ENCODE measurements around the gene C5AR2. TPM values are rescaled to one million over a fixed set of nuclear protein-coding genes. Genes with fewer than 3 reads are reported as not detected.

C5AR2 gene
- total RNA-seq, 2 experiments from 2014 or later: 0.05 to 0.21 TPM

GRCh38 chr19:47310323-47310722 is 21.7 kb upstream of the C5AR2 start:
- Mint-ChIP-seq H3K9me3 (ENCODE audit: insufficient read depth) (no peaks in the 10 kb centered on the region), H3K27ac (no peak overlapping the region), H3K4me1 (ENCODE audit: low read depth) (peaks cover 1% of the 10 kb centered on the region), H3K27me3 (ENCODE audit: low read depth) (peaks cover 3% of the 10 kb centered on the region), H3K4me3 (no peak overlapping the region), H3K36me3 (ENCODE audit: low read depth) (no peaks in the 10 kb centered on the region)
- ChIA-PET CTCF (no interaction called here), POLR2A (no interaction called here)
- no peak for DNase-seq
- ATAC-seq: no peak

DNA sequence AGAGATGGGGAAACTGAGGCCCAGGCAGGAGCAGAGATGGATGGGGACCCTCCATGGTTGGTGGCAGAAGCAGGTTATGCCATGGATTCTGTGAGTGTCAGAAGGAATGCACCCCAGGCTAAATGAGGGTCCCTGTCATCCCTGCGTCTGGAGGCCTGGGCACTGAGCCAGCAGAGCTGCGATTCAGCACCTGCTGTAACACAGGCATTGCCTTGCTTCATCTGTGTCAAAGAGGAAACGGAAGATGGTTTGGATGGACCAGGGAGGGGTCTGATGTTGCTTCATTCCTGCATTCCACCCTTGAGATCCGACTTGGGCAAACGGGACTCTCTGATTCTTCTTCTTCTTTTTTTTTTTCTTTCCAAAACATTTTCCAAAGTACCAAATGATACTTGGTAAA is 21.2 kb upstream of the C5AR2 start:
- DNase-seq (no peak), ATAC-seq (no peak)
- H3K4me3 Mint-ChIP-seq: no peak overlapping the region
- ChIA-PET POLR2A (no interaction called here), CTCF (no interaction called here)
- H3K4me1 Mint-ChIP-seq (ENCODE audit: low read depth): no peaks in the 10 kb centered on the region
- H3K27ac Mint-ChIP-seq: no peak overlapping the region
- H3K27me3 Mint-ChIP-seq (ENCODE audit: low read depth): peaks cover 4% of the 10 kb centered on the region
- no peaks in the 10 kb centered on the region for H3K9me3 Mint-ChIP-seq (ENCODE audit: insufficient read depth)
- H3K36me3 Mint-ChIP-seq (ENCODE audit: low read depth): no peaks in the 10 kb centered on the region

DNA sequence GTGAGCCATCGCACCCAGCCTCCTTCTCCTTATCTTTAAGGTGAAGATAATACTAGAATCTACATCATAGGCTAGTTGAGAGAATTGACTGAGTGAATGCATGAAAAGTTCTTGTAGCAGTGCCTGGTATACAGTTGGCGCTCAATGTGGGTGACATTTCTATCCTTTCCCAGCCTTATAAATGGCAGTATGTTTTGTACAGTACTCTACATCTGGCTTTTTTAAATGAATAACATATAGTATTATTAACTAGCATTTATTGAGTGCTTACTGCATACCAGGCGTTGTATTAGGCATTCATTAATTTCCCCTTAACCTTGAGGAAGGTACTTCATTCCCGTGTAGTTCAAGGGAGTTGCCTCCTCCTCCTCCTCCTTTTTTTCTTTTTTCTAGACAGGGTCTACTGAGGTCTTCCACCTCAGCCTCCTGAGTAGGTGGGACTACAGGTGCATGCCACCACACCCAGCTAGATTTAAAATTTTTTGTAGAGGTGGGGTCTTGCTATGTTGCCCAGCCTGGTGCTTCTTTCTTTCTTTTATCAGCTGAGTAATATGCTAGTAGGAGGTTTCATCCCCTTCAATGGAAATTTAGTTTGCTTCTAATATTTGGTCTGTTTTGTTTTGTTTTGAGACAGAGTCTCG is 19.5 kb upstream of the C5AR2 start:
- H3K27ac Mint-ChIP-seq: no peak overlapping the region
- H3K27me3 Mint-ChIP-seq (ENCODE audit: low read depth): peaks cover 7% of the 10 kb centered on the region
- no peaks in the 10 kb centered on the region for H3K36me3 Mint-ChIP-seq (ENCODE audit: low read depth)
- DNase-seq: no peak
- POLR2A ChIA-PET: no interaction called here
- CTCF ChIA-PET: no interaction called here
- H3K4me1 Mint-ChIP-seq (ENCODE audit: low read depth): no peaks in the 10 kb centered on the region
- H3K4me3 Mint-ChIP-seq: no peak overlapping the region
- no peak for ATAC-seq
- H3K9me3 Mint-ChIP-seq (ENCODE audit: insufficient read depth): no peaks in the 10 kb centered on the region

DNA sequence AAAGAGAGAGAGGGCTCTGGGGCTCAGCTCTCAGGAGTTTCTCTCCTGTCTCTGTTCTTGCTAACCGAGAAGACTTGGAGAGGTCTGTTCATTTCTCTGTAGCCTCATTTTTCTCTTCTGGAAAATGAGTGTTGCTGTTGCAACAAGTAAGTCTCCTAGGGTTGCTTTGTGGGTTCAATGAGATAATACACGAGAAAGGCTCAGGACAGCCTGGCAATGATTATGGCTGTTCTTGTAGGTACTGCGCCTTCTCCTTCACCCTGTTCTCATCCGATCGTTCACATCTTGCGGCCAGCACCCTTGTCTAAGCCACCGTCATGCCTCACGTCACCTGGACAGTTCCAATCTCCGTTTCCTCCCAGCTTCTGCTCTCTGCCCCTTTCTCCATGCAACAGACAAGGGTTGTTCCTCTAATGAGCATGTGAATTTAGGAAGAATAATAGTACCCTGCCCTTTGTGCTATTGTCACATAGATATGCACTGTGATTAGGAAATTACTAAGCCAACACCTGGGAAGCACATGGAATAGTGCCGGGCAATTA is 18.1 kb upstream of the C5AR2 start:
- CTCF ChIA-PET: no interaction called here

DNA sequence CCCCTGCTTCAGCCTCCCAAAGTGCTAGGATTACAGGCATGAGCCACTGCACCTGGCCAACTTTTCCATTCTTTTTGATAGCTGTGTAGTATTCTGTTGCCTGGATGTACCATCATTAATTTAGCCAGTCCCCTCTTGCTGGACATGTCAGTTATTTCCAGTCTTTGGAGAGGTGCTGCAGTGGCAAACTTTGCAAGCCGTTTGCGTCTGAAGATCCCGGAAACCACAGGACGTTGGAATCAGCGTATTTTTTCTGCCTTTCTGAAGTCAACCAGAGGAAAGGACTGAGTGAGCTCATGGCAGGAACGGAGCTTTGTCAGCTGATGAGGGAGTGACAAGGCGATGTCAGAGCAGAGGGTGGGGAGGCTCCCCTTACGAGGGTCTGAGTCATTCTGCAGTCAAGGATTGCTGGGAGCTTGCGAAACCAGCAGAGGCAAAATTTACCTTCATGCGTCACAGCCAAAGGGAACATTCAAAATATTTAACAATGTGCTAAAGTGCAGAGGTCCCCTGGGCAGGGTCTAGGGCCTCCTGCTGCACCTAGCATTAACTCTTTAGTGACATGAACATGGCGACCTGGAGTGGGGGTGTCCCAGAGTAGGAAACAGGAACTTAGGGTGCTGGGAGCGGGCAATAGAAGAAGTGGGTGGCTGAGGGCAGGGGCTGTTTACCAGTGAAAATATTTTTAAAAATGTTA is 16.7 kb upstream of the C5AR2 start:
- ChIA-PET POLR2A (interaction anchor here (0.6 kb wide), 1 partner anchor 115 kb away, joined by 3 read pairs; no protein-coding TSS in a partner anchor), CTCF (interaction anchor here (2.3 kb wide), 1 partner anchor 34 kb away, joined by 10 read pairs; the partner anchor contains the start of gene DHX34)
- Mint-ChIP-seq H3K9me3 (ENCODE audit: insufficient read depth) (no peaks in the 10 kb centered on the region), H3K27me3 (ENCODE audit: low read depth) (peaks cover 7% of the 10 kb centered on the region), H3K36me3 (ENCODE audit: low read depth) (no peaks in the 10 kb centered on the region), H3K4me1 (ENCODE audit: low read depth) (no peaks in the 10 kb centered on the region), H3K4me3 (no peak overlapping the region), H3K27ac (no peak overlapping the region)
- DNase-seq (no peak), ATAC-seq (no peak)

More for the DNA sequence above, 18.1 kb upstream of the C5AR2 start:
- no peaks in the 10 kb centered on the region for H3K4me1 Mint-ChIP-seq (ENCODE audit: low read depth)
- H3K27me3 Mint-ChIP-seq (ENCODE audit: low read depth): peaks cover 7% of the 10 kb centered on the region
- H3K27ac Mint-ChIP-seq: no peak overlapping the region
- no peak for ATAC-seq
- H3K36me3 Mint-ChIP-seq (ENCODE audit: low read depth): no peaks in the 10 kb centered on the region
- H3K4me3 Mint-ChIP-seq: no peak overlapping the region
- no peak for DNase-seq
- H3K9me3 Mint-ChIP-seq (ENCODE audit: insufficient read depth): no peaks in the 10 kb centered on the region
- POLR2A ChIA-PET: no interaction called here

GRCh38 chr19:47316513-47316912 is 15.5 kb upstream of the C5AR2 start:
- POLR2A ChIA-PET: no interaction called here

DNA sequence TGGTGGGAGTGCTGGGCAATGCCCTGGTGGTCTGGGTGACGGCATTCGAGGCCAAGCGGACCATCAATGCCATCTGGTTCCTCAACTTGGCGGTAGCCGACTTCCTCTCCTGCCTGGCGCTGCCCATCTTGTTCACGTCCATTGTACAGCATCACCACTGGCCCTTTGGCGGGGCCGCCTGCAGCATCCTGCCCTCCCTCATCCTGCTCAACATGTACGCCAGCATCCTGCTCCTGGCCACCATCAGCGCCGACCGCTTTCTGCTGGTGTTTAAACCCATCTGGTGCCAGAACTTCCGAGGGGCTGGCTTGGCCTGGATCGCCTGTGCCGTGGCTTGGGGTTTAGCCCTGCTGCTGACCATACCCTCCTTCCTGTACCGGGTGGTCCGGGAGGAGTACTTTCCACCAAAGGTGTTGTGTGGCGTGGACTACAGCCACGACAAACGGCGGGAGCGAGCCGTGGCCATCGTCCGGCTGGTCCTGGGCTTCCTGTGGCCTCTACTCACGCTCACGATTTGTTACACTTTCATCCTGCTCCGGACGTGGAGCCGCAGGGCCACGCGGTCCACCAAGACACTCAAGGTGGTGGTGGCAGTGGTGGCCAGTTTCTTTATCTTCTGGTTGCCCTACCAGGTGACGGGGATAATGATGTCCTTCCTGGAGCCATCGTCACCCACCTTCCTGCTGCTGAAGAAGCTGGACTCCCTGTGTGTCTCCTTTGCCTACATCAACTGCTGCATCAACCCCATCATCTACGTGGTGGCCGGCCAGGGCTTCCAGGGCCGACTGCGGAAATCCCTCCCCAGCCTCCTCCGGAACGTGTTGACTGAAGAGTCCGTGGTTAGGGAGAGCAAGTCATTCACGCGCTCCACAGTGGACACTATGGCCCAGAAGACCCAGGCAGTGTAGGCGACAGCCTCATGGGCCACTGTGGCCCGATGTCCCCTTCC is 11.8 kb upstream of the C5AR2 start:
- ChIA-PET CTCF (interaction anchor here (1.0 kb wide), 1 partner anchor 28 kb away, joined by 3 read pairs; no protein-coding TSS in a partner anchor), POLR2A (no interaction called here)
- no peak overlapping the region for H3K4me3 Mint-ChIP-seq
- no peak overlapping the region for H3K27ac Mint-ChIP-seq
- ATAC-seq (no peak), DNase-seq (no peak)
- H3K36me3 Mint-ChIP-seq (ENCODE audit: low read depth): no peaks in the 10 kb centered on the region
- H3K27me3 Mint-ChIP-seq (ENCODE audit: low read depth): peaks cover 8% of the 10 kb centered on the region
- H3K4me1 Mint-ChIP-seq (ENCODE audit: low read depth): peaks cover 2% of the 10 kb centered on the region
- no peaks in the 10 kb centered on the region for H3K9me3 Mint-ChIP-seq (ENCODE audit: insufficient read depth)

More at GRCh38 chr19:47316513-47316912, 15.5 kb upstream of the C5AR2 start:
- Mint-ChIP-seq H3K27ac (no peak overlapping the region), H3K9me3 (ENCODE audit: insufficient read depth) (no peaks in the 10 kb centered on the region), H3K36me3 (ENCODE audit: low read depth) (no peaks in the 10 kb centered on the region), H3K4me3 (no peak overlapping the region), H3K27me3 (ENCODE audit: low read depth) (peaks cover 7% of the 10 kb centered on the region), H3K4me1 (ENCODE audit: low read depth) (no peaks in the 10 kb centered on the region)
- DNase-seq: no peak
- CTCF ChIA-PET: interaction anchor here (2.3 kb wide), 1 partner anchor 32 kb away, joined by 10 read pairs; the partner anchor contains the start of gene DHX34
- no peak for ATAC-seq

DNA sequence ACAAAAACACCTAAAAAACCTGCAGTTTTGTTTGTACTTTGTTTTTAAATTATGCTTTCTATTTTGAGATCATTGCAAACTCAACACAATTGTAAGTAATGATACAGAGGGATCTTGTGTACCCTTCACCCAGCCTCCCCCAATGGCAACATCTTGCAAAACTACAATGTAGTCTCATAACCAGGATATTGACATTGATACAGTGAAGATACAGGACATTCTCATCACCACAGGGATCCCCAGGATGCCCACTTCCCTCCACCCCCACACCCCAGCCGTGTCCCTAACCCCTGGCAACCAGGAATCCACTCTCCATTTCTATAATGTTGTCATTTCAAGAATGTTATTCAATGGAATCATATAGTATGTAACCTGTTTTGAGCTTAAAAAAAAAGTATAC is 10.3 kb upstream of the C5AR2 start:
- Mint-ChIP-seq H3K27ac (no peak overlapping the region), H3K9me3 (ENCODE audit: insufficient read depth) (no peaks in the 10 kb centered on the region), H3K36me3 (ENCODE audit: low read depth) (no peaks in the 10 kb centered on the region), H3K4me1 (ENCODE audit: low read depth) (peaks cover 2% of the 10 kb centered on the region), H3K27me3 (ENCODE audit: low read depth) (peaks cover 8% of the 10 kb centered on the region), H3K4me3 (no peak overlapping the region)
- ATAC-seq (no peak), DNase-seq (no peak)
- POLR2A ChIA-PET: no interaction called here
- CTCF ChIA-PET: interaction anchor here (1.0 kb wide), 1 partner anchor 27 kb away, joined by 3 read pairs; no protein-coding TSS in a partner anchor

DNA sequence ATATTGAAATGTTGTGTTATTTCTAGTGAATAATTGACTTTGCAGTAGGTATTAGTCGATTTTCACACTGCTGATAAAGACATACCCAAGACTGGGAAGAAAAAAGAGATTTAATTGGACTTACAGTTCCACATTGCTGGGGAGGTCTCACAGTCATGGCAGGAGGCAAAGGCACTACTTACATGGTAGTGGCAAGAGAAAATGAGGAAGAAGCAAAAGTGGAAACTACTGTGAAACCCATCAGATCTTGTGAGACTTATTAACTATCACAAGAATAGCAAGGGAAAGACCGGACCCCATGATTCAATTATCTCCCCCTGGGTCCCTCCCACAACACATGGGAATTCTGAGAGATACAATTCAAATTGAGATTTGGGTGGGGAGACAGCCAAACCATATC is 9.9 kb upstream of the C5AR2 start:
- ChIA-PET POLR2A (no interaction called here), CTCF (no interaction called here)
- Mint-ChIP-seq H3K9me3 (ENCODE audit: insufficient read depth) (no peaks in the 10 kb centered on the region), H3K4me3 (no peak overlapping the region), H3K27me3 (ENCODE audit: low read depth) (peaks cover 8% of the 10 kb centered on the region), H3K27ac (no peak overlapping the region), H3K4me1 (ENCODE audit: low read depth) (peaks cover 2% of the 10 kb centered on the region), H3K36me3 (ENCODE audit: low read depth) (no peaks in the 10 kb centered on the region)
- no peak for DNase-seq
- no peak for ATAC-seq

DNA sequence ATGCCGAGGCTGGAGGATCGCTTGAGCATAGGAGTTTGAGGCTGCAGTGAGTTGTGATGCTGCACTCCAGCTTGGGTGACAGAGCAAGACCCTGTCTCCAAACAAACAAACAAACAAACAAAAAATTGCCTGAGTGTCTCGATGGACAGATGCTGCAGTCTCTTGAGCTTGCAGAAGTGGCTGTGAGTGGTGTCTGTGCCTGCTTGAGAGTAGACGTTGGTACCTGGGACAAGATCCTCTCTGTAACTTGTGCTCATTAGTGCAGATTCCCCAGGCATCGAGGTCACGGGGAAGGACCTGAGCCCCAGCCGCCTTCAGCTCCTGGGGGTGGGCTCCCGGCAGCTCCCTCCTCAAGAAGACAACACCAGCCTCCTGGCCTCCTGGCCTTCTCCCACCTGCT is 8.6 kb upstream of the C5AR2 start:
- Mint-ChIP-seq H3K36me3 (ENCODE audit: low read depth) (no peaks in the 10 kb centered on the region), H3K27ac (no peak overlapping the region), H3K4me1 (ENCODE audit: low read depth) (peaks cover 2% of the 10 kb centered on the region), H3K27me3 (ENCODE audit: low read depth) (peaks cover 8% of the 10 kb centered on the region), H3K9me3 (ENCODE audit: insufficient read depth) (no peaks in the 10 kb centered on the region), H3K4me3 (no peak overlapping the region)
- CTCF ChIA-PET: interaction anchor here (0.7 to 1.1 kb wide), 4 partner anchors 19 to 68 kb away, joined by 3 read pairs; partner anchors contain the start of gene DHX34
- POLR2A ChIA-PET: no interaction called here
- no peak for DNase-seq
- no peak for ATAC-seq

DNA sequence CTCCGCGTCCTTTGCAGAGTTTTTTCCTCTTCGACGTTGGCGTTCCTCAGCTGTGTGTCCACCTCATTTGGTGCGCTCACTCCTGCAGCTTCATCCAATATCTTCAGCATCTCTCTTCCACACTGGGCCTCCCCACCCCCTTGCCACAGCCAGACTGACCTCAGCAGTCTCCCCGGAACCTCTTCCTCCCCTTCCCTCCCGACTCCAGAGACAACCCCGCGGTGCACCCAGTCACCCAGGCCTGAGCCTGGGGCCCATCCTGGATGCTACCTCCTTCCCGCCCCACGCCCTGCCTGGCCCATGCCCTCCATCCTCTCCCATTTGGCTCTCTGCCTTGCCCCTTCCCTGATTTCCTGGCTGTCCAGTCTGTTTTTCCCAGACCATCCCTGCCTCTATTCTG is 8.1 kb upstream of the C5AR2 start:
- no peak overlapping the region for H3K27ac Mint-ChIP-seq
- no peaks in the 10 kb centered on the region for H3K36me3 Mint-ChIP-seq (ENCODE audit: low read depth)
- H3K4me1 Mint-ChIP-seq (ENCODE audit: low read depth): peaks cover 2% of the 10 kb centered on the region
- no peaks in the 10 kb centered on the region for H3K9me3 Mint-ChIP-seq (ENCODE audit: insufficient read depth)
- peaks cover 8% of the 10 kb centered on the region for H3K27me3 Mint-ChIP-seq (ENCODE audit: low read depth)
- DNase-seq: no peak
- ChIA-PET CTCF (interaction anchor here (0.7 to 1.1 kb wide), 2 partner anchors 19 to 67 kb away, joined by 3 read pairs; no protein-coding TSS in a partner anchor), POLR2A (no interaction called here)
- H3K4me3 Mint-ChIP-seq: no peak overlapping the region
- no peak for ATAC-seq

Measured in activated CD8-positive, alpha-beta T cell treated with anti-CD3 and anti-CD28 coated beads, Interleukin-2, amount 10 ng/mL, durations not matched to agents 7 days and 5 days (primary cell).